GM19467 (cell line): ENCODE measurements around the gene DGKI.
"Not testable (repeated sequence)": the region's sequence is repeated elsewhere in the genome, so short reads cannot be mapped to it uniquely, and the experiment has no call there.

Source experiments
- ATAC-seq: cut with Tn5 transposase; IDR thresholded peaks from one replicate; pipeline ENCODE4 v1.9.1; 2021; ENCODE audit warnings: mild to moderate bottlenecking, moderate library complexity; ENCODE audit not compliant: unreplicated experiment

DGKI gene

DNA sequence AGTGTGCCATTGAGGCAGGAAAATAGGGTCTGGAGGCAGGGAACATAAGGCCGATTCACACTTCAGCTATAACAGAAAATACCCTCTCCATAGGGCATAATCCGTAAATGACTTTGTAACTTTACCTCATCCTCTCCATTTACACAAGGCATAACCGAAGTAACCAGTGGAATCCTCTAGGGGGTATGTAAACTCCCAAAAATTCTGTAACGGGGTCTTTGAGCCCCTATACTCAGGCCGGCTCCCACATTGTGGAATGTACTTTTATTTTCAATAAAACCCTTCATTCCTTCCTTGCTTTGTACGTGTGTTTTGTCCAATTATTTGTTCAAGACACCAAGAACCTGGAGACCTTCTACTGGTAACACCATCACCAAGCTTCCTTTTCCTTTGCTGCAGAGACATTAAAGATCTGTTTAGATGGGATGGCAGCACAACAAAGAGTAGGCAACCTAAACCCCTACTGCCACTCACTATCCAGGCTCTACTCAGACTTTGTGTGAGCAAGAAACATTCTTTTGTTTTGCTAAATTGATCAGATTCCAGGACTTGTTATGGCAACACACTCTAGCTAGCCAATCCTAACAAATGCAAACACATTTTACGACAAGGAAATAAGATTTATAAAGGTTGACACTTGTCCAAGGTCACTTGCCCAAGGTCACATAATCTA, 99.3 kb downstream of the DGKI start:
- no peak for ATAC-seq

DNA sequence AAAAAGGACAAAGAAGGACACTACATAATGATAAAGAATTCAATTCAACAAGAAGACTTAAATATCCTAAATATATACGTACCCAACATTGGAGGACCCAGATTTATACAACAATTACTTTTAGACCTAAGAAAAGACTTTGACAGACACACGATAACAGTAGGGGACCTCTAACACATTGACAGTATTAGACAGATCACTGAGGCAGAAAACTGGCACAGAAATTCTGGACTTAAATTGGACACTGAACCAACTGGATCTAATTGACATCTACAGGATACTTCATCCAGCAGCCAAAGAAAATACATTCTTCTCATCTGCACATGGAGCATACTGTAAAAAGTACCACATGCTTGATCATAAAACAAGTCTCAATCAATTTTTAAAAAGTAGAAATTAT, 103.8 kb downstream of the DGKI start:
- ATAC-seq, result no peak

- no peak for ATAC-seq
These were observed 104.7 kb downstream of the DGKI start for GRCh38 chr7:137742051-137742450.

DNA sequence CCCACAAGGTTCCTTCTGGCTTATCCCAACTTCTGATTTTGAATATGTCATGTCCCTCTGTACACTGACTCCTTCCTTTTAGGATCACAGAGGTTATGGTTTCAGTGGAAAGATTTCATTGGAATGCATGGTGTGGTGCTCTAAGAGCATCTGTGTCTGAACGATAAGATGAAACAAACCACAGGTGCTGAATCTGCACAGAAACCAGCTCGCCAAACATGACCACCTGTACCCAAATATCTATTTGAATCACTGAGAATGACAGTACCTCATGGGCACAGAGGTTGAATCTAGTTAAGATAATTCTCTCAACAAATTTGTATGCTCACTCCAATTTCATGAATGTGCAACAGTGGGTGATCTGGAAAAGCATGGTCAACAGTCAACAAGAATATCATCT, 105.3 kb downstream of the DGKI start:
- no peak for ATAC-seq

DNA sequence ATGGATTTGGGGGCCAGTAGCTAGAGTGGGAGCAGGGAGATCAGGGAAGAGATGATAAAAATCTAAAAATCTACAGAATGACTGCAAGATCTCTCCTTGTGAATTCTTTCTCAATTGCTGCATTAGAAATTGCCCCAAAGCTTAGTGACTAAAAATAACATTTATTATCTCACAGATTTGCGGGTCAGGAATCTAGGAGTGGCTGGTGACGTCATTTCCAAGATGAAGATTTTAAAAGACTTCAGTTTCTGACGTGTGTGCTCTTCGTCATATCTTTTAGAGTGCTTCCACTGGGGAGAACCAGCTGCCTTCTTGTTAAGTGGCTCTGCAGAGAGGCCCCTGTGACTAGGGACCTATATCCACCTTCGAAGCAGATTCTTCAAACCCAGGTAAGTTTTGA, 112.6 kb downstream of the DGKI start:
- ATAC-seq, result no peak

DNA sequence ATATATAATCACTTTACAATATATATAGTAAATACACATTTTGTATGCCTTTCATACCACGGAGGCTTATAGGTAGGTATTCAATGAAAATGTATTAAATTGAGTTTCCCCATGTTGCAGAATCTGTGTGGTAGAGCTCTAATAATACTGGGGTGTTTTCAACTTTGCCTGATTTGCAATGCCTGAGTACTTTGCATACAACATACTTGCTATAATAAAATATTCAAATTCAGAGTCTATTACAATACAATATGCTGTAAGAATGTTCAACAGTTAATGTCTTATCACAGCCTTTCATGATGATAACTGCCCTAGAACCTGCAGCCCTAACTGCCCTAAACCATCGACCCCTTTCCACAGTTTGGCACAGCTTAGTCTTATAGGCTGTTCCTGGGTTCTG, 114.6 kb downstream of the DGKI start:
- no peak for ATAC-seq

DNA sequence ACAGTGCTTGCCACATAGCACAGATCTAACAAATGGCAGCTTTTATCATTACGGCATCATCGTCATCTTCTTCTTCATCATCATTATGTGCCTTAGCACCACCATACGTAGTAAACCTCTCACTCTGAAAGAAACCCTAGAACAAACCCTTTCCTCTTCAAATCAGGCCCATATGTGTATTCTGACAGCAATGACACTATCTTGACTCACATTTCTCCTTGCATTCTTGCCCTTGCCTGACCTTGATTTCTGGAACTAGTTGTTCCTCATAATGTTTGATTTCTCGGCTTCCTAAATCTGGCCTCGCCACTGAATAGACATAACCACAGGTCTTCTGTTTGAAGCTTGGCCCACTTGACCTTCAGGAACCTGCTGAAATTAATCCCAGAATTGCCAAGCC, 115.3 kb downstream of the DGKI start:
- no peak for ATAC-seq

DNA sequence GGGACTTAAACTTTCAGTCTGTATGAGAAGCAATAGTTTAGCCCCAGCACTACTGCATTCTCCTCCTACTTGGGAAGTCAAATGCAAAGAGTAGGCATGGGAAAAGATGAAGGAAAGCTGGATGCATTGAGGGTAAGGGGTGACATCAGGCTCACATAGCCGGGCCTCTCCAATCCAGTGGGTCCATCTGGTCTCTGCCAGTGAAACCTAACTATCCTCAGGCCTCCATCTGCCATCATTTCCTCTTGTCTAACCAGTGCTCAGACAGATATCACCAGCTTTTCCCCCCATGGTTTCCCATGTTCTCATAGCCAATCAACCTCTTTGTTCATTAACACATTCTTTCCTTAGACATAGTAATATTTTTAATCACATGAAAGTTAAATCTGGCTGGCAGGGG, 118.3 kb downstream of the DGKI start:
- no peak for ATAC-seq

DNA sequence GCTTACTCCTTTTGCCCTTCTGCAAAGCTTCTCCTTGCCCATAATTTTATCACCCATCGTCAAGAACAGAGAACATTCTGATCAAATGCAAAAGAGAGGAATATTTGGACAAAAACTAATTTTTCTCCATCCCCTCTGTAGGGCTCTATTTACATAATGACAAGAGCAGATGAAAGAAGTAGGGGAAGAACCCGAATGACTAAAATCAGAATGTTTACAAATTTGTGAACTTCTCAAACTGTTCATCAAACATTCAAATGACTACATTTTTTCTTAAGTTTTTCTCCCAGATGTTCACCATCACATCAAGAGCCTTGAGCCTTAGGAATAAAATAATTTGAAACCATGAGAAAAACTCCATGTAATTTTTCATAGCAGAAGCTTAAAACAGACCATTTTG, 119.4 kb downstream of the DGKI start:
- no peak for ATAC-seq

DNA sequence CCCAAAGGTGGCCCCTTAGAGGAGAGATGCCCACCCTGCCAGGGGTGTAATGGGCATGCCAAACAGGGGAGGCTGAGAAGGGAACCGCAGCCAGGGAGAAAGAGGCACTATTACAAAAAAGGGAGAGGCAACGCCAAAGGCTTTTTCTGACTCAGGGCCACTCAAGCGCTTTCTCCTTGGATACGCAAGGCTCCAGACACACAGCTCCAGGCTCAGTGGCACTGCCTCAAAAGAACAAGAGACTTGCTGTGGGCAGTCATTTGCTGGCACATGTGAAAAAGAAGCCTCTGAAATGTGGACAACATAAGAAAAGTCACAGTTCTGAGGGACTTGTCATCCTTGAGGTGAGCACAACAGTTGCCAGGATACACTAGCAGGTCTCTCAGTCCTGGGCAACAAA, 128.4 kb downstream of the DGKI start:
- ATAC-seq, result no peak

DNA sequence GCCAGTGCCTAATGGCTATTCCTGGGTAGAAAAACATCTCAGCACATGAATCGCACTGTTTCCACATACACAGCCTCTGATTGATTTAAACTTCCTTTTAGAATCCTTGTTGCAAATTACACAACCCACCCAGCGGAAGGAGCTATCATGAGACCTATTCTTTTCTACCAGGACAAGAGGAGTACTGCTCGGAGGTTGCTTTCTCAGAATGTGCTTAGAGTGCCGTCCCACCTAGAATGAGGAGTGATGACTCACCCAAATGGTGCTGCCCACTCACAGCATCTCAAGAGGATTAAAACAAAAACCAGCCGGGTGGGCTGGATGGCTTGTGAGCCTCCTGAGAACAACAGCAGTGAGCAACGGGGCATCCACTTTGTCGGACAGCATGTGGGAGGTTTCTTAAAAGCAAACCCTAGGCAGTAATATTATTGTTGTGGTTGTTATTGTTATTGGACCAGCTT, 128.9 kb downstream of the DGKI start:
- no peak for ATAC-seq

DNA sequence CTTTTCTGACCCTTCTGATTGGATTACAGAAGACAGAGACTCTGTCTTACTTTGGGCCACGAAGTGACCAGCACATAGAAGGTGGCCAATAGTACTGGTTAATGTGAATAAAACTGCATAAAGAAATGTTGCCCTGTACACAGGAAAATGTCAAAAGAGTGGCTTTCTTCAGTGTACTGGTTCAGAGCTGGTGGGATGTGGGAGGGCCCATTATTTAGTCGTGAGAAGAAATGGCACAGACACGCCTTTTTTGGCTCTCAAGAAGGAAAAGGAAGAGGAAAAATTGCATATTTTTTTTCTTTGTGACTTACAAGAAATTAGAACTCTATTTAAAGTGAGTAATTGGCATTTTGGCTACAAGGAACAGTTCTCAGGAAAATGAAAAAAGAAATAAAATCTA, 129.7 kb downstream of the DGKI start:
- no peak for ATAC-seq

GRCh38 chr7:137716061-137716460, 130.7 kb downstream of the DGKI start:
- no peak for ATAC-seq

DNA sequence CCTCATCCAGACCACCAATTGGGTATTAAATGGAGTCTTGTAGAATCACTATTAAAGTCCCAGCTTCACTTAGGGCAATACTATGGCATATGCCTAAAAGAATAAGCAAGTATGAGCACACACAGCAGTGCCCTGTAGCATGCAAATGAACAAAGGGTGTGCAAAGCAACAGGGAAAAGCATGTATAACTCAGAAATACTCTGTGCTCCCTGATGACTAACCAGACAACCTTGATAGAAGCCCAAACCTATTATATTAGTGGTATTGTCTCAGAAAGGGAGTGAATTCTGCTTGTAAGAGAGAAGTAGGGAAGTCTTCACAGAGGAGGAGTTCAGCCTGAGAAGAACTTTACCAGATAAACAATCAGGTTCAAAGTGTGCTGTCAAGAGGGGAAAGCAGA, 131.2 kb downstream of the DGKI start:
- ATAC-seq, result no peak

DNA sequence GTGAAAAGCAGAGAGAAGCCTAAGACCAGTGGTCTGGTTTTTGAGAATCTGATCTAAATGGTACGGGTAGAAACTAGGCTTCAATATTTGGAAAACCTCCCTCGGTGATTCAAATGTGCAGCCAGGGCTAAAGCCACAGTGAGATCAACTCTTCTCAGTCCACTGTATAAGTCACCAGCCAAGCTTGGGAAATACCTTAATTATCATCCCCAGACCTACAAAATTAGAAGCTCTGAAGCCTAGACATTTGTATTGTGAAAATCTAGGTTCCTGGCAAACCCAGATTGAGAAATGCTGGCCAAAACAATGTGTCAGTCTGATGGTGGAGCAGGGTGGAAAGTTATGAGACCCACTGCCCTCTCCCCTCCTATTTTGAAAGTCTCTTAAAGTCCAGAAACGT, 131.7 kb downstream of the DGKI start:
- no peak for ATAC-seq

DNA sequence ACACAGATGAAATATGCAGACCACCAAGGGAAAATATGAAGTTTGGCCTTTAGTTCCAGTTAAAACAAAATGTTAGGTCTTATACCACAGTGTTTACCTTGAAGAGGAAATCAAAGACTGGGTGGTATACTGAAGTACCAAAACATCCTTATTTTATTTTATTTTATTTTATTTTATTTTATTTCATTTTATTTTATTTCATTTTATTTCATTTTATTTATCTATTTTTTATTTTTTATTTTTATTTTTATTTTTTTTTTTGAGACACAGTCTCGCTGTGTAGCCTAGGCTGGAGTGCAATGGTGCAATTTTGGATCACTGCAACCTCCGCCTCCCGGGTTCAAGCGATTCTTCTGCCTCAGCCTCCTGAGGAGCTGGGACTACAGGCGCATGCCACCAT, 140.4 kb downstream of the DGKI start:
- not testable (repeated sequence) for ATAC-seq

DNA sequence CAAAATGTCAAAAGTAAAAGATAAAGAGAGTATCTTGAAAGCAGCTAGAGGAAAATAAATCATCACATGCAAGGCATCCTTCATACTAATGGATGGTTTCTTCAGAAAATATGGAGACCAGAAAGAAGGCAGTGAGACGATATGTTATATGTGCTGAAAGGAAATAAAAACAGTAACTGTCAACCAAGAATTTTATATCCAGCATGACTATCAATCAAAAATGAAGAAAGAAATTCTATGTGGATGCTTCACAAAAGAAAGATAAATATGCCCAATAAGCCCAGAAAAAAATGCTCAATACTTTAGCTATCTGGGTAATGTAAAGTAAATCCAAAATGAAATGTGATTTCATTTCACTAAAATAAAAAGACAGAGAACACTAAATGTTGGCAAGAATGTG, 142.1 kb downstream of the DGKI start:
- ATAC-seq, result no peak

- ATAC-seq, result no peak
These were observed 143.3 kb downstream of the DGKI start for GRCh38 chr7:137703291-137704010.

DNA sequence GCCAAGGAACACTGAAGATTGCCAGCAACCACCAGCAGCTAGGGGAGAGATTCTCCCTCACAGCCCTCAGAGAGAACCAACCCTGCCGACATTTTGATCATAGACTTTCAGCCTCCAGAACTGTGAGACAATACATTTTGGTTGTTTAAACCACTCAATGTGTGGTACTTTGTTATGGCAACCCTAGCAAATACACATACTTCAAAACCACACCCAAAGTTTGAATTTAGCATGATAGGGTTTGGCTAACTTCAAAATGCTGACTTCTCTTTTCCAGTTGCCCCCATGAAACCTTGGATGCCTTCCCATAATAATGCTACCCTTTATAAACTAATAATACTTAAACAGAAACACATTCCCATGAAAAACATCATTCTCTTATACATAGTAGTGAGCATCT, 149.8 kb downstream of the DGKI start:
- ATAC-seq, result no peak

DNA sequence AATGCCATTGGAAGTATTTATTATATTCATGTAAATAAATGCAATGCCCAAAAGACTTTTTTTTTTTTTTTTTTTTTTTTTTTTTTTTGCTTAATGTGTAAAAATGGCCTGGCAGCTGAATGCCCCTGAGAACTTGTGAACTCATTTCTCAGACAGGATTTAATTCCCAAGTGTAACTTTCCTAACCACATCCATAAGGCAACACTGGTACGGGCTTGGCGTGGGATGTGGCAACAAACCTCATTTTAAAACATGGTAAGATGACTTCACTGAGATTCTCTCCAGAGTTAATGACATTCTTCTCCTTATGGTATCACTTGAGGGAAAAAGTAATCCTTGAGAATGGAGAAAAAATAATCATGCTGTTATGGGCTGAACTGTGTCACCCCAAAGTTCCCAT, 150.4 kb downstream of the DGKI start:
- no peak for ATAC-seq

DNA sequence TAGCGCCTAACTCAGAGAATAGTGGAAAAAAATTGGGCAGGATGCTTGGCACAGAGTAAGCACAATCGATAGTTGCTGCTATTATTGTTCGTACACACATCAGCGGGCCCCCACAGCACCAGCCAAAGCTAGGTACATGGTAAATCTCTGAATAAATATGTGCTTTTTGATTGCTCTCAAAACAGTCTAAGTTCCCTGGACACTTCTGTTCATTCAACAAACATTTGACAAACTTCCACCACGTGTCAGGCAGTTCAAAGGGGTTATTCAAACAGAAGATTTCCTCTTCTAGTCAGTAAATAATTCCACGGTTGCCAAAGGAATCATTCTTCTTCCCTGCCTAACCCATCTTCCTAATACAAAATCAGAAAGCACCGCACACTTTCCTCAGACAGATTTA, 150.8 kb downstream of the DGKI start:
- no peak for ATAC-seq

DNA sequence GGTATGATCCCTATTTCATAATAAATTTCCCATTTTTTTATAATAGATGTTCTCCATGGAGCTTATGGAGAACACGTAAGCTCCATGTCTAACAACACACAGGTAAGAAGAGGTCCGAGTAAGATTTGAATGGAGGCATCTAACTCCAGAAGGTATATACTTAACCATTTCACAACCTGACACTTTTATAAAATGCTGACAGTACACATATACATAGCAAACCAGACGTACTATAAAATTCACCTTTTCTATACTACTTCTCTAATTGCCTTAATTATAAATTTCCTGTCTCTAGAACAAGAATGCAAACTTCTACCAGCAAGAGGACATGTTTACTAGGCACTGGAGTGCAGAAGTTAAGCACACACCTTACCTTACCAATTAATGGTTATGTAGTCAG, 151.3 kb downstream of the DGKI start:
- ATAC-seq, result no peak

GRCh38 chr7:137694405-137694804, 152.4 kb downstream of the DGKI start:
- no peak for ATAC-seq
